ENCODE measurements around the gene CFAP90.

DNA sequence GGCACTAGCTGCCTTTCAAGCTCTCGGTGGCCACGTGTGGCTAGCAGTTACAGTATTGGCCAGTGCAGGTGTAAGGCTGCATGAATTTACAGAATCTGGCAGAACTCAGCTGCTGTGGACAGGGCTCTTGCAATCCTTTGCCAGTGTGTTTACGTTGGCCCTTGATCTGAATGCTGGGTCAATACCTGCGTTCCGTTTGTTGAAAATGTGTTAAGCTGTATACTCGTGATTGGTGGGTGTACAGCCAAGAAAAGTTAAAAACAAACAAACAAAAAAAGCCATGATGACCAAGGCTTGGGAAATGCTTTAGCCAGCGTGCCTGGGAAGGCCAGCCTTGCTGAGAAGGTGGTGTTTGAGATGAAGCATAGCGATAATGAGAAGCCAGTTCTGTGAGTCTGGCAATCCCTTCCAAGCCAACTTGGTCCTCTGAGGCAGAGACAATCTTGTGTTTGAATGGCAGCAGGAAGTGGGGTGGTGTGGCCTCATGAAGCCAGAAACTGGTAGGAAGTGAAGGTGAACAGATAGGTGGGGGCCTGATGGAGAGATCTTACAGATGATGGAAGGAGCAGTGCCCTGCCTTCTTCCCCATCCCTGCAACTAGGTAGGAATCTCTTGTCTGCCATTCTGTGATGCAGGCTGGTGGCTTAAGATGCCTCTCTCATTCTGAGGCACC, 820 bp upstream of the CFAP90 start:
- TF ChIP-seq, protein P1, sequence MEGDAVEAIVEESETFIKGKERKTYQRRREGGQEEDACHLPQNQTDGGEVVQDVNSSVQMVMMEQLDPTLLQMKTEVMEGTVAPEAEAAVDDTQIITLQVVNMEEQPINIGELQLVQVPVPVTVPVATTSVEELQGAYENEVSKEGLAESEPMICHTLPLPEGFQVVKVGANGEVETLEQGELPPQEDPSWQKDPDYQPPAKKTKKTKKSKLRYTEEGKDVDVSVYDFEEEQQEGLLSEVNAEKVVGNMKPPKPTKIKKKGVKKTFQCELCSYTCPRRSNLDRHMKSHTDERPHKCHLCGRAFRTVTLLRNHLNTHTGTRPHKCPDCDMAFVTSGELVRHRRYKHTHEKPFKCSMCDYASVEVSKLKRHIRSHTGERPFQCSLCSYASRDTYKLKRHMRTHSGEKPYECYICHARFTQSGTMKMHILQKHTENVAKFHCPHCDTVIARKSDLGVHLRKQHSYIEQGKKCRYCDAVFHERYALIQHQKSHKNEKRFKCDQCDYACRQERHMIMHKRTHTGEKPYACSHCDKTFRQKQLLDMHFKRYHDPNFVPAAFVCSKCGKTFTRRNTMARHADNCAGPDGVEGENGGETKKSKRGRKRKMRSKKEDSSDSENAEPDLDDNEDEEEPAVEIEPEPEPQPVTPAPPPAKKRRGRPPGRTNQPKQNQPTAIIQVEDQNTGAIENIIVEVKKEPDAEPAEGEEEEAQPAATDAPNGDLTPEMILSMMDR (conservative IDR thresholded peaks at IDR 0.05), result no peak
- TF ChIP-seq EZH2 (IDR thresholded peaks at IDR 0.05; ENCODE audit: low read depth), result no peak
